Tibial artery (tissue), 4 donors: ENCODE results near the gene PCDH9.

Experiments used
- DNase-seq, 2 donors: peaks; one replicate each; pipeline ENCODE4 v3.0.0-alpha.2; 2019
- H3K27ac ChIP-seq, 2 donors: fragments of 200-600 bp; sonication (generic) in 1 of 2; 1 replicate in 1 of 2; 2 replicates in 1 of 2; pipeline ENCODE4 v1.5.1; 2018 to 2019; ENCODE audit warnings: mild to moderate bottlenecking in 1 of 2
- H3K27me3 ChIP-seq, 2 donors: fragments of 200-600 bp; sonication (generic) in 1 of 2; one replicate each; pipeline versions ENCODE4 v1.5.1 to v1.6.0; 2016 to 2019
- H3K36me3 ChIP-seq, 3 donors: fragments of 200-600 bp; sonication (generic) in 2 of 3; one replicate each; pipeline ENCODE4 v1.5.1; 2016 to 2019; ENCODE audit warnings: mild to moderate bottlenecking in 2 of 3
- H3K4me1 ChIP-seq, 4 donors: fragments of 200-600 bp; sonication (generic) in 2 of 4; 1 replicate in 3 of 4; 2 replicates in 1 of 4; pipeline ENCODE4 v1.5.1; 2016 to 2019
- H3K4me3 ChIP-seq, 2 donors: fragments of 200-600 bp; sonication (generic) in 1 of 2; 1 replicate in 1 of 2; 2 replicates in 1 of 2; pipeline ENCODE4 v1.5.1; 2018 to 2019; ENCODE audit warnings: mild to moderate bottlenecking in 2 of 2
- H3K9me3 ChIP-seq, 3 donors: fragments of 200-600 bp; sonication (generic) in 1 of 3; one replicate each; pipeline ENCODE4 v1.5.1; 2016 to 2019
- intact Hi-C: fragments of 100-400 bp; cut with DNase I; formaldehyde crosslinking; loops from one replicate; pipeline ENCODE4 v1.15.0; 2023; ENCODE audit warnings: low total_unique reads
- TF ChIP-seq, protein P1 (sequence below), 2 experiments: fragments of 200-600 bp in 1 of 2; fragments of 450-650 bp in 1 of 2; IDR thresholded peaks; one replicate each; pipeline ENCODE4 v1.5.1; 2017 to 2019; ENCODE audit warnings: antibody characterized with exemption in 2 of 2, mild to moderate bottlenecking in 1 of 2, moderate library complexity in 1 of 2

Gene PCDH9

DNA sequence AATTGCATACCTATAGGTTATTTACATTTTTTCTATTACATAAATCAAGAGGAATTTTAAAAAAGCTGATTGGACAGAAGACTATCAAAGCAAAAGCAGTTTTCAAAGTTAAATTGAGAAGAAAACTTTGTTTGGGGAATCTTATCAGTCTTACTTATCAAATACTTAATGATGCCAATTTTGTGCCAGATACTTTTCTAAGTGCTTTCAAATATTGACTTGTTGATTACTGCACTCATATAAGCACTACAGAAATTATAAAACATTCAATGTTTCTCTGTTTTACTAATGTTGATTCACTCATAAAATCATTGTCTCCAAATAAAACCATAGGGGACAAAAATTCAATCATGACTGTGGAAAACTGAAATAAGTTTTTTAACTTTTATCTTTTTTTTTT is 36.2 kb downstream of the PCDH9 start:
- no peaks in the 10 kb centered on the region for H3K9me3 ChIP-seq
- H3K36me3 ChIP-seq = no peaks in the 10 kb centered on the region
- intact Hi-C loops = no loop called here
- no peak overlapping the region for H3K27ac ChIP-seq
- H3K27me3 ChIP-seq = no peaks in the 10 kb centered on the region
- DNase-seq = no peak
- H3K4me3 ChIP-seq = no peak overlapping the region
- TF ChIP-seq, protein P1, sequence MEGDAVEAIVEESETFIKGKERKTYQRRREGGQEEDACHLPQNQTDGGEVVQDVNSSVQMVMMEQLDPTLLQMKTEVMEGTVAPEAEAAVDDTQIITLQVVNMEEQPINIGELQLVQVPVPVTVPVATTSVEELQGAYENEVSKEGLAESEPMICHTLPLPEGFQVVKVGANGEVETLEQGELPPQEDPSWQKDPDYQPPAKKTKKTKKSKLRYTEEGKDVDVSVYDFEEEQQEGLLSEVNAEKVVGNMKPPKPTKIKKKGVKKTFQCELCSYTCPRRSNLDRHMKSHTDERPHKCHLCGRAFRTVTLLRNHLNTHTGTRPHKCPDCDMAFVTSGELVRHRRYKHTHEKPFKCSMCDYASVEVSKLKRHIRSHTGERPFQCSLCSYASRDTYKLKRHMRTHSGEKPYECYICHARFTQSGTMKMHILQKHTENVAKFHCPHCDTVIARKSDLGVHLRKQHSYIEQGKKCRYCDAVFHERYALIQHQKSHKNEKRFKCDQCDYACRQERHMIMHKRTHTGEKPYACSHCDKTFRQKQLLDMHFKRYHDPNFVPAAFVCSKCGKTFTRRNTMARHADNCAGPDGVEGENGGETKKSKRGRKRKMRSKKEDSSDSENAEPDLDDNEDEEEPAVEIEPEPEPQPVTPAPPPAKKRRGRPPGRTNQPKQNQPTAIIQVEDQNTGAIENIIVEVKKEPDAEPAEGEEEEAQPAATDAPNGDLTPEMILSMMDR (IDR thresholded peaks at IDR 0.05) = no peak
- H3K4me1 ChIP-seq = no peaks in the 10 kb centered on the region

DNA sequence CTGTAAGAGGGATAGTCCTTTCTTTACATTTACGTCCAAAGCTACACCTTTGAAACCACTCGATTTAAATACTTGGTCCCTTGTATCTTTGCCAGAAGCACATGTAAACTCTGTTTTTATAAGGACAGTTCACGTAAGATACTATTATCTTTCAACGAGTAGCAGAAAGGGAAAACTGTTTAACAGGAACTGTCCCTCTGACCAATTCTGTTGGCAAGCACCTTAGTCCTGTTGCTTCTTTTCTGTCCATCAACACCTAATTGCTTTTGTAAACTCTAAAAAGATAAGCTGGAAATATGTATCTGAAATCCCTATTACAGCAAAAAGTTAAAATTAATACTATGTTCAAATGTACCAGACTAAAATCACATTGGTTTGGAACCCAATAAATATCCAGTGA is 37.4 kb downstream of the PCDH9 start:
- TF ChIP-seq, protein P1 (IDR thresholded peaks at IDR 0.05) = no peak
- Histone ChIP-seq H3K4me1 (no peaks in the 10 kb centered on the region), H3K27me3 (no peaks in the 10 kb centered on the region), H3K36me3 (no peaks in the 10 kb centered on the region), H3K9me3 (no peaks in the 10 kb centered on the region), H3K27ac (no peak overlapping the region), H3K4me3 (no peak overlapping the region)
- intact Hi-C loops = no loop called here
- DNase-seq = no peak

DNA sequence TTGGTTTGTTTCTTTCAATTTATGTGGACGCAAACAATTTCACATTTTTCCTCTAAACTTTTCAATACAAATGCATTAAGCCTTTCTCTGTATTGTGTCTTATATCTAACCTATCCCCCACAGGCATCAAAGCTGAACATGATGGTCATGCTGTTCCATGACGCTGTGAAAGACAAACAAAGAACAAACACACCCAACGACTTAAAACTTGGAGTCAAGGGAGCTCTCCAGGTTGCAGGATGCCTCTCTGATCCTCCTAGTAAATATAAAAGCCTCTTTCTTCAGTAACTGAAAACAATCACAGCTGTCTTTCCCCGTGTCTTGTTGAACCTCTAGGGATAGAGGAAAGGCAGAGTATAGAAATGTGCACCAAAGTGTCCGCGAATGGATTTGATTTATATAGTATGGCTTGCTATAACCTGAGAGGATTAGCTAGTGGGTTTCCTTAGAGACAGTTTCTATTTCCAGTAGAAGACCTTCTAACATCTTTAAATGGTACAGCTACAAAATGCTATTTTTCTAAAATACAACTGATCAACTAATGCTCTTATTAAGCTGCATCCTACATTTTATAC is 43.1 kb downstream of the PCDH9 start:
- no peaks in the 10 kb centered on the region for H3K27me3 ChIP-seq
- no peak for DNase-seq
- H3K9me3 ChIP-seq = no peaks in the 10 kb centered on the region
- TF ChIP-seq, protein P1 (IDR thresholded peaks at IDR 0.05) = no peak
- no peak overlapping the region for H3K27ac ChIP-seq
- no peaks in the 10 kb centered on the region for H3K36me3 ChIP-seq
- H3K4me3 ChIP-seq = no peak overlapping the region
- intact Hi-C loops = no loop called here
- H3K4me1 ChIP-seq = no peaks in the 10 kb centered on the region

DNA sequence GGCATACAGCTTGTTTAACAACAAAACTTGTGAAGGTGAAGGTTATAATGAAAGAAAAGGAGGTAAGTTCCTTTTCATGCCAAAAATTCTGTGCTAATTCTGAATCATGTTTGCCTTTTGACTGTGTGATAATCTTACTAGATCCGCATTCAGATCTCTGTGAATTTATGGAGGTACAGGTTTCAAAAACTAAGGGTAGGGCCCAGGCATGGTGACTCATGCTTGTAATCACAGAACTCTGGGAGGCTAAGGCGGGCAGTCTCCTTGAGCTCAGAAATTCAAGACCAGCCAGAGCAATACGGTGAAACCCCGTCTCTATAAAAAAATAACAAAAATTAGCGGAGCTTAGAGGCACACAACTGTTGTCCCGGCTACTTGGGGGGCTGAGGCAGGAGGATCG is 45.9 kb downstream of the PCDH9 start:
- no peaks in the 10 kb centered on the region for H3K36me3 ChIP-seq
- H3K4me1 ChIP-seq = no peaks in the 10 kb centered on the region
- DNase-seq = no peak
- H3K4me3 ChIP-seq = no peak overlapping the region
- H3K27me3 ChIP-seq = no peaks in the 10 kb centered on the region
- TF ChIP-seq, protein P1 (IDR thresholded peaks at IDR 0.05) = no peak
- intact Hi-C loops = no loop called here
- H3K9me3 ChIP-seq = no peaks in the 10 kb centered on the region
- no peak overlapping the region for H3K27ac ChIP-seq

DNA sequence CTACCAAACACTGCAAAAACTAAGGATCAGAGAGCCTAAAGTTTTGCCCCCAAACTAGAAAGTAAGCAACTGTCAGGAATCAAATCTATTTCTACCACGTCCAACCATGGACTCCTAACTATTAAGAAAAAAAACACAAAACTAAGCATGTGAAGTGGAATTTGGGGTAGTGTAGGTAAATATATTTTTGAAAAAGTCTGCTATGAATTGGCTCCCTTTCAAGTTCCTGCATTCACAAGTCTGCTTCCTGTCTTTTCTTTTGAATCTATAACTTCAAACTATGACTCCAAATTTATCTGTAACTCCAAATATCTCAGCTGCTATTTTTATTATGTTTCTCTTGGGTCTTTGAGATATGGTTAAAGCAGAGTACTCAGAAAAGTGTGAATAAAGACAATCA is 47.0 kb downstream of the PCDH9 start:
- no peak overlapping the region for H3K27ac ChIP-seq
- H3K4me3 ChIP-seq = no peak overlapping the region
- H3K27me3 ChIP-seq = no peaks in the 10 kb centered on the region
- H3K9me3 ChIP-seq = no peaks in the 10 kb centered on the region
- H3K36me3 ChIP-seq = no peaks in the 10 kb centered on the region
- no peaks in the 10 kb centered on the region for H3K4me1 ChIP-seq
- TF ChIP-seq, protein P1 (IDR thresholded peaks at IDR 0.05) = no peak
- intact Hi-C loops = no loop called here
- DNase-seq = no peak
